Caco-2 (cell line): ENCODE results near the gene PPARA. TPM values are rescaled to one million over a fixed set of nuclear protein-coding genes. Genes with fewer than 3 reads are reported as not detected.

Experiments used
- BruUV-seq: library from RNA; stranded (reverse); fragments of 400-500 nt; replicated peaks from 2 replicates; lab custom pipeline; 2021; lab: Mats Ljungman, UMichigan
- CTCF ChIA-PET: fragments of 300-600 bp; sonication (Branson Sonifier 250); formaldehyde crosslinking; loops from one replicate; lab custom pipeline; 2022; ENCODE audit warnings: antibody characterized with exemption; lab: Charles Lee
- POLR2A ChIA-PET: fragments of 300-600 bp; sonication (Branson Sonifier 250); formaldehyde crosslinking; loops from one replicate; lab custom pipeline; 2022; ENCODE audit warnings: antibody characterized with exemption; lab: Charles Lee
- DNase-seq, 2 experiments: peaks; one replicate each; pipeline versions ENCODE4 v3.0.0 to v3.0.0-alpha.2; 2020 to 2022
- H3K27me3 ChIP-seq: replicated peaks from 2 replicates; pipeline ENCODE4 v1.6.0; 2011; ENCODE audit warnings: low read length; ENCODE audit not compliant: control insufficient read depth, insufficient read depth
- H3K36me3 ChIP-seq: 2 replicates; pipeline ENCODE4 v1.5.1; 2011; ENCODE audit warnings: low read length; ENCODE audit not compliant: control insufficient read depth, insufficient read depth
- H3K4me1 ChIP-seq: fragments of 250-450 bp; sonication (Bioruptor Pico); 2 replicates; pipeline ENCODE4 v1.5.1; 2020; ENCODE audit warnings: mild to moderate bottlenecking
- H3K4me3 ChIP-seq: 2 replicates; pipeline ENCODE4 v1.5.1; 2011; ENCODE audit warnings: low read depth, mild to moderate bottlenecking, control low read depth, low read length
- H3K9me3 ChIP-seq: fragments of 250-450 bp; sonication (Bioruptor Pico); 2 replicates; pipeline ENCODE4 v1.5.1; 2020; ENCODE audit warnings: mild to moderate bottlenecking, moderate library complexity
- H3K27ac Mint-ChIP-seq: one replicate; pipeline ENCODE4 v1.8.0; 2022; ENCODE audit warnings: mixed read lengths; ENCODE audit not compliant: unreplicated experiment
- H3K27me3 Mint-ChIP-seq: one replicate; pipeline ENCODE4 v1.8.0; 2022; ENCODE audit warnings: mixed read lengths; ENCODE audit not compliant: insufficient read depth, unreplicated experiment
- H3K36me3 Mint-ChIP-seq: one replicate; pipeline ENCODE4 v1.8.0; 2022; ENCODE audit warnings: mild to moderate bottlenecking, mixed read lengths; ENCODE audit not compliant: insufficient read depth, unreplicated experiment
- H3K4me1 Mint-ChIP-seq: one replicate; pipeline ENCODE4 v1.8.0; 2022; ENCODE audit warnings: low read depth, mixed read lengths; ENCODE audit not compliant: unreplicated experiment
- H3K4me3 Mint-ChIP-seq: one replicate; pipeline ENCODE4 v1.8.0; 2022; ENCODE audit warnings: mild to moderate bottlenecking, moderate library complexity, mixed read lengths; ENCODE audit not compliant: unreplicated experiment
- H3K9me3 Mint-ChIP-seq: one replicate; pipeline ENCODE4 v1.8.0; 2022; ENCODE audit warnings: mixed read lengths; ENCODE audit not compliant: unreplicated experiment
- intact Hi-C: fragments of 100-400 bp; cut with micrococcal nuclease; formaldehyde crosslinking; loops from one replicate; pipeline ENCODE4 v1.10.0; 2022; ENCODE audit not compliant: unreplicated experiment
- total RNA-seq: library from RNA; stranded (reverse); gene quantifications from 2 replicates; pipeline ENCODE4 v1.2.3, GENCODE V29; 2022
- TF ChIP-seq, protein P1 (sequence below), 2 experiments: fragments of 200-600 bp in 1 of 2; IDR thresholded peaks; 1 replicate in 1 of 2; 2 replicates in 1 of 2; pipeline versions ENCODE4 v1.5.1 to v1.8.0; 2011 to 2022; ENCODE audit warnings: antibody characterized with exemption in 1 of 2, control low read depth in 1 of 2, inconsistent platforms in 1 of 2, low read depth in 1 of 2, low read length in 1 of 2, mild to moderate bottlenecking in 1 of 2, moderate library complexity in 1 of 2; ENCODE audit not compliant: insufficient read depth in 1 of 2, severe bottlenecking in 1 of 2, unreplicated experiment in 1 of 2

The PPARA gene
- total RNA-seq, 1 experiment from 2014 or later, result 13.4 TPM

DNA sequence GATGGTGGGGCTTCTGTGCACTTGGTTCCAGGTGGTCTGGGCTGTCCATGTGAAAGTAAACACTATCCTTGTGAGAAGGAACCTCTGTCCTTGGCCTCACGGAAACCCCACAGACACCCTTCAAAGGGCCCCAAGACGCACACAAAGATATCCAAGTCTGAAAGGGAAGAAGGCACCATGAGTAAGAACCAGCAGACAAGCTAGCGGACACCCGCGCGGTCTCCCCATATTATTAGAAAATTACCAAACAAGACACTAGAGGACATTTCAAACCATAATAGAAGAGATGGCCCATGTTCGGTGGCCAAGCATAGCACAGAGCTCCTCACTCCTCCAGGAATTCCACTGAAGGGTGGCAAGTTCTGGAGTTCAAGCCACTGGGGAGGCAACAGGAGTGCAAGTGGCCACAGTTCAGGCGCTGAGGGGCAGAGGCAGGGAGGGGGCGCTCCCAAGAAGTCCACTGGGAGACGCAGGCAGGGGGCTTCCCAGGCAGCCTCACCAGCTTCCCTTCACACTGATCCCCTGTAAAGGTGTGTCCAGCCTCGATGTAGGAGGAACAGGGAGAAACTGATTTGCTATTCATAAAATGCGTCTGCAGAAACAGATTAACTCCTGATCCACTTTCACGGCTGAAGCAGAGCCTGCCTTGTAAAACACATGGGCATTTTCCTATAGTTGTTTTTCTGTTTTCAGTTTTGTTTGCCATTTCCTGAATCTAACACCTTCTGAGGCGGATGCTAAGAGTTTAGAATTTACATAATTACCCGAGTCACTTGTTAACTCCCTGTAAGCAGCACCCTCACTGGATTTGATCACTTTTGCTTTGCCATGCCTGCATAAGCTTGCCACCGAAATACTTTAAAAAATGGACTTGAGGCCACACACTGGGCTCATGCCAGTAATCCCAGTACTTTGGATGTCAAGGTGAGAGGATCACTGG lies 9.1 kb upstream of the PPARA start:
- CTCF ChIA-PET, result interaction anchor here (1.0 kb wide), 1 partner anchor 24 kb away, joined by 3 read pairs; no protein-coding TSS in a partner anchor
- Histone ChIP-seq H3K27me3 (no peaks in the 10 kb centered on the region), H3K4me1 (no peaks in the 10 kb centered on the region), H3K4me3 (no peak overlapping the region), H3K9me3 (no peaks in the 10 kb centered on the region), H3K36me3 (no peaks in the 10 kb centered on the region)
- H3K27ac Mint-ChIP-seq, result no peak overlapping the region
- TF ChIP-seq, protein P1, sequence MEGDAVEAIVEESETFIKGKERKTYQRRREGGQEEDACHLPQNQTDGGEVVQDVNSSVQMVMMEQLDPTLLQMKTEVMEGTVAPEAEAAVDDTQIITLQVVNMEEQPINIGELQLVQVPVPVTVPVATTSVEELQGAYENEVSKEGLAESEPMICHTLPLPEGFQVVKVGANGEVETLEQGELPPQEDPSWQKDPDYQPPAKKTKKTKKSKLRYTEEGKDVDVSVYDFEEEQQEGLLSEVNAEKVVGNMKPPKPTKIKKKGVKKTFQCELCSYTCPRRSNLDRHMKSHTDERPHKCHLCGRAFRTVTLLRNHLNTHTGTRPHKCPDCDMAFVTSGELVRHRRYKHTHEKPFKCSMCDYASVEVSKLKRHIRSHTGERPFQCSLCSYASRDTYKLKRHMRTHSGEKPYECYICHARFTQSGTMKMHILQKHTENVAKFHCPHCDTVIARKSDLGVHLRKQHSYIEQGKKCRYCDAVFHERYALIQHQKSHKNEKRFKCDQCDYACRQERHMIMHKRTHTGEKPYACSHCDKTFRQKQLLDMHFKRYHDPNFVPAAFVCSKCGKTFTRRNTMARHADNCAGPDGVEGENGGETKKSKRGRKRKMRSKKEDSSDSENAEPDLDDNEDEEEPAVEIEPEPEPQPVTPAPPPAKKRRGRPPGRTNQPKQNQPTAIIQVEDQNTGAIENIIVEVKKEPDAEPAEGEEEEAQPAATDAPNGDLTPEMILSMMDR (IDR thresholded peaks at IDR 0.05; ENCODE audit: insufficient read depth in 1 of 2, low read depth in 1 of 2, low read length in 1 of 2, severe bottlenecking in 1 of 2, unreplicated experiment in 1 of 2), result no peak
- no peak for DNase-seq
- intact Hi-C loops, result no loop called here
- H3K4me1 Mint-ChIP-seq, result no peaks in the 10 kb centered on the region
- no peaks in the 10 kb centered on the region for H3K36me3 Mint-ChIP-seq
- H3K9me3 Mint-ChIP-seq, result no peaks in the 10 kb centered on the region
- H3K4me3 Mint-ChIP-seq, result no peak overlapping the region
- H3K27me3 Mint-ChIP-seq, result peaks cover 2% of the 10 kb centered on the region
- no TSS peak for BruUV-seq
- POLR2A ChIA-PET, result no interaction called here

DNA sequence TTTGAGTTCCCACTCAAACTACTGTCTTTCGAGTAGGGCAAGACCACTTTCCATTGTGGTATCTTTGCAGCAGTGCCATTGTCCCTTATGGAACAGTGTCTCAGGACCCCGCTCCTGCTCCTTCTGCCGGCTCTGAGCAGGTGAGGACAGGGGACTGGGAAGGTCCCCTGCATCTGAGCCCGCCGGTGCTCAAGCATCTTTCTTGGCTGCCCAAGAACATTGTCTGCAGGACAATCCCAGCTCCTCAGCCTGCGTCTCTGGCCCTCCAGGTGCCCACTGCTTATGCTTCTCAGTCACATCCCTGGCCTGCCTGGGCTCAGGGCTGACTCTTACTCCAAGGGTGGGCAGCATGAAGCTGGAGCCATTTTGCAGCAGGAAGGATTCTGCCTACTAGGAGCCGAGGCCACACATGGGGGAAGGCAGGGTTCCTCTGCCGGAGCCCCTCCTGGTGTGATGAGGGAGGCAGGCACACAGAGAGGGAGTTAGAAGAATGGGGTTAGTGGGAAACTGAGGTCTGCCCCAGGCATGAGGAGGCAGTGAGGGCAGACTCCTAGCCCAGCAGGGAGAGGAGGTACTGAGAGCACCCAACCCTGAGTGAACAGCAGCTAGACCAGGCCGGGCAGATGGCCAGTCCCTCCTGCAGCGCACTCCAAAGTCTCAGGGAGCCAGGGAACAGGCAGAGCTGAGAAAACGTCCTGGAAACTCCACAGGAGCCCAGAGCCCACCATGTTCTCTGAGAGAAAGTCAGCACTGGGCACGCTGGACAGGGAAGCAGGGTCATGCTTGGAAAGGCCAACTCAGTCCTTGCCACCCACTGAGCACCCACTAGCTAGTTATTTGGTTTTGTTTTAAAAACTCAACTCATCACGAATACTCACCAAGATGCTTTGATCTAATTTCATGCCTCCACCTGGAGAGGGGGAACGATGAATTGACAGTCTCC lies 7.5 kb upstream of the PPARA start:
- H3K27me3 Mint-ChIP-seq, result peaks cover 2% of the 10 kb centered on the region
- TF ChIP-seq, protein P1 (IDR thresholded peaks at IDR 0.05; ENCODE audit: insufficient read depth in 1 of 2, low read depth in 1 of 2, low read length in 1 of 2, severe bottlenecking in 1 of 2, unreplicated experiment in 1 of 2), result no peak
- CTCF ChIA-PET, result no interaction called here

DNA sequence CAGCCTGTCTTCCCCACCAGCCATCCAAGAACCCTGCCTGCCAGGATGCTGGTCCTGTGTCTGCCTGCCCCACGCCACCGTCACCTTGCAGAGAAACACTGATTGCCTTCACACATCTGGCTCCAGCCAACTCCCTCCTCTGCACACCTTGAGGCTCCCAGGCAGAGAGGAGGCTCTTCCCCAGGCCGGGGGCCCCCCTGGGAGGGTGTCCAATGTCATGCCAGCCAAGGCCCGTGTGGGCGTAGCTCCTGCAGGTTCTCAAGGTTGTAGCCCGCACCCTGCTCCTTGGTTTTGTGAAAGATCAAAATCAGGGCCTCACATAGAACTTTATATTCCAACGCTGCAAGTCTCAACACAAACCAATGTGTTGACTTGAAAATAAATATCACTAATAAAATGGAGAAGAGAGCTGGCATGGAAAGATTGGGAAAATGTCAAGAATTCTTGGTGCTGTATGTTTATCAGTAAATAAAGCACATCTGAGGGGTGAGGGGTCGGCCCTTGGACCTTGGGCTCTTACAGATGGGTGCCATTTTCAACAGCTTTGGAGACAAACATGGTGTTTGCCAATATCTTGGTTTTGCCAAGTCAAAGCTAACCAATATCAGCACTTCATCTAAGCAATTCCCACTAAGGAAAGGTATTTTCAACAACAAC lies 6.7 kb upstream of the PPARA start:
- ChIA-PET CTCF (no interaction called here), POLR2A (no interaction called here)
- H3K36me3 Mint-ChIP-seq, result no peaks in the 10 kb centered on the region
- TF ChIP-seq, protein P1 (IDR thresholded peaks at IDR 0.05; ENCODE audit: insufficient read depth in 1 of 2, low read depth in 1 of 2, low read length in 1 of 2, severe bottlenecking in 1 of 2, unreplicated experiment in 1 of 2), result no peak
- peaks cover 2% of the 10 kb centered on the region for H3K27me3 Mint-ChIP-seq
- H3K4me1 Mint-ChIP-seq, result no peaks in the 10 kb centered on the region
- no peak overlapping the region for H3K4me3 Mint-ChIP-seq
- no peaks in the 10 kb centered on the region for H3K9me3 ChIP-seq
- H3K4me3 ChIP-seq, result no peak overlapping the region
- H3K4me1 ChIP-seq, result no peaks in the 10 kb centered on the region
- BruUV-seq, result no TSS peak
- H3K36me3 ChIP-seq, result no peaks in the 10 kb centered on the region
- no peak for DNase-seq
- peaks cover 1% of the 10 kb centered on the region for H3K27me3 ChIP-seq
- intact Hi-C loops, result no loop called here
- no peak overlapping the region for H3K27ac Mint-ChIP-seq
- H3K9me3 Mint-ChIP-seq, result no peaks in the 10 kb centered on the region

More for the DNA sequence above, 7.5 kb upstream of the PPARA start:
- BruUV-seq, result no TSS peak
- Mint-ChIP-seq H3K4me3 (no peak overlapping the region), H3K36me3 (no peaks in the 10 kb centered on the region), H3K4me1 (no peaks in the 10 kb centered on the region), H3K9me3 (no peaks in the 10 kb centered on the region), H3K27ac (no peak overlapping the region)
- intact Hi-C loops, result no loop called here
- peaks cover 1% of the 10 kb centered on the region for H3K27me3 ChIP-seq
- no peaks in the 10 kb centered on the region for H3K9me3 ChIP-seq
- H3K36me3 ChIP-seq, result no peaks in the 10 kb centered on the region
- no peak overlapping the region for H3K4me3 ChIP-seq
- no peaks in the 10 kb centered on the region for H3K4me1 ChIP-seq
- POLR2A ChIA-PET, result no interaction called here
- DNase-seq, result no peak
